ENCODE results near the gene NEK7. TPM values are rescaled to one million over a fixed set of nuclear protein-coding genes. Genes with fewer than 3 reads are reported as not detected.
"Not testable (repeated sequence)": the region's sequence is repeated elsewhere in the genome, so short reads cannot be mapped to it uniquely, and the experiment has no call there.

The NEK7 gene
- total RNA-seq, 1 experiment from 2014 or later: 51.1 TPM

GRCh38 chr1:198300451-198300850, 143.7 kb downstream of the NEK7 start:
- CTCF ChIA-PET: interaction anchor here (0.5 kb wide), 2 partner anchors 100 to 868 kb away, joined by 3 to 5 read pairs; no protein-coding TSS in a partner anchor
- BruUV-seq (replicated peaks): no TSS peak
- intact Hi-C loops (cut with micrococcal nuclease): no loop called here
- no peak overlapping the region for H3K27ac Mint-ChIP-seq (ENCODE audit: low read depth, unreplicated experiment)
- H3K4me3 Mint-ChIP-seq (ENCODE audit: unreplicated experiment): no peak overlapping the region
- H3K4me1 Mint-ChIP-seq (ENCODE audit: insufficient read depth, unreplicated experiment): no peaks in the 10 kb centered on the region
- POLR2A ChIA-PET: interaction anchor here (0.5 to 3.2 kb wide), 6 partner anchors 11 to 630 kb away, joined by 3 to 21 read pairs (median 4); no protein-coding TSS in a partner anchor
- TF ChIP-seq, protein P1, sequence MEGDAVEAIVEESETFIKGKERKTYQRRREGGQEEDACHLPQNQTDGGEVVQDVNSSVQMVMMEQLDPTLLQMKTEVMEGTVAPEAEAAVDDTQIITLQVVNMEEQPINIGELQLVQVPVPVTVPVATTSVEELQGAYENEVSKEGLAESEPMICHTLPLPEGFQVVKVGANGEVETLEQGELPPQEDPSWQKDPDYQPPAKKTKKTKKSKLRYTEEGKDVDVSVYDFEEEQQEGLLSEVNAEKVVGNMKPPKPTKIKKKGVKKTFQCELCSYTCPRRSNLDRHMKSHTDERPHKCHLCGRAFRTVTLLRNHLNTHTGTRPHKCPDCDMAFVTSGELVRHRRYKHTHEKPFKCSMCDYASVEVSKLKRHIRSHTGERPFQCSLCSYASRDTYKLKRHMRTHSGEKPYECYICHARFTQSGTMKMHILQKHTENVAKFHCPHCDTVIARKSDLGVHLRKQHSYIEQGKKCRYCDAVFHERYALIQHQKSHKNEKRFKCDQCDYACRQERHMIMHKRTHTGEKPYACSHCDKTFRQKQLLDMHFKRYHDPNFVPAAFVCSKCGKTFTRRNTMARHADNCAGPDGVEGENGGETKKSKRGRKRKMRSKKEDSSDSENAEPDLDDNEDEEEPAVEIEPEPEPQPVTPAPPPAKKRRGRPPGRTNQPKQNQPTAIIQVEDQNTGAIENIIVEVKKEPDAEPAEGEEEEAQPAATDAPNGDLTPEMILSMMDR (IDR thresholded peaks at IDR 0.05; ENCODE audit: unreplicated experiment): no peak
- no peaks in the 10 kb centered on the region for H3K27me3 Mint-ChIP-seq (ENCODE audit: insufficient read depth, unreplicated experiment)
- DNase-seq (ENCODE audit: unreplicated experiment): no peak
- peaks cover 7% of the 10 kb centered on the region for H3K36me3 Mint-ChIP-seq (ENCODE audit: insufficient read depth, unreplicated experiment)
- H3K9me3 Mint-ChIP-seq (ENCODE audit: unreplicated experiment): no peaks in the 10 kb centered on the region

GRCh38 chr1:198304431-198304830, 147.6 kb downstream of the NEK7 start:
- peaks cover 7% of the 10 kb centered on the region for H3K36me3 Mint-ChIP-seq (ENCODE audit: insufficient read depth, unreplicated experiment)
- ChIA-PET POLR2A (no interaction called here), CTCF (no interaction called here)
- intact Hi-C loops (cut with micrococcal nuclease): no loop called here
- no peak for DNase-seq (ENCODE audit: unreplicated experiment)
- no TSS peak for BruUV-seq (replicated peaks)
- TF ChIP-seq, protein P1 (IDR thresholded peaks at IDR 0.05; ENCODE audit: unreplicated experiment): no peak
- H3K27me3 Mint-ChIP-seq (ENCODE audit: insufficient read depth, unreplicated experiment): no peaks in the 10 kb centered on the region
- H3K4me1 Mint-ChIP-seq (ENCODE audit: insufficient read depth, unreplicated experiment): peaks cover 8% of the 10 kb centered on the region
- H3K27ac Mint-ChIP-seq (ENCODE audit: low read depth, unreplicated experiment): no peak overlapping the region
- no peaks in the 10 kb centered on the region for H3K9me3 Mint-ChIP-seq (ENCODE audit: unreplicated experiment)
- no peak overlapping the region for H3K4me3 Mint-ChIP-seq (ENCODE audit: unreplicated experiment)

DNA sequence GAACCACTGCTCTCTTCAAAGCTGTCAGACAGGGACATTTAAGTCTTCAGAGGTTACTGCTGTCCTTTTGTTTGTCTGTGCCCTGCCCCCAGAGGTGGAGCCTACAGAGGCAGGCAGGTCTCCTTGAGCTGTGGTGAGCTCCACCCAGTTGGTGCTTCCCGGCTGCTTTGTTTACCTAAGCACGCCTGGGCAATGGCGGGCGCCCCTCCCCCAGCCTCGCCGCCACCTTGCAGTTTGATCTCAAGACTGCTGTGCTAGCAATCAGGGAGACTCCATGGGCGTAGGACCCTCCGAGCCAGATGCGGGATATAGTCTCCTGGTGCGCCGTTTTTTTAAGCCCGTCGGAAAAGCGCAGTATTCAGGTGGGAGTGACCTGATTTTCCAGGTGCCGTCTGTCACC, 158.0 kb downstream of the NEK7 start:
- intact Hi-C loops (cut with micrococcal nuclease); H3K27ac Mint-ChIP-seq (ENCODE audit: low read depth, unreplicated experiment): not testable (repeated sequence)

DNA sequence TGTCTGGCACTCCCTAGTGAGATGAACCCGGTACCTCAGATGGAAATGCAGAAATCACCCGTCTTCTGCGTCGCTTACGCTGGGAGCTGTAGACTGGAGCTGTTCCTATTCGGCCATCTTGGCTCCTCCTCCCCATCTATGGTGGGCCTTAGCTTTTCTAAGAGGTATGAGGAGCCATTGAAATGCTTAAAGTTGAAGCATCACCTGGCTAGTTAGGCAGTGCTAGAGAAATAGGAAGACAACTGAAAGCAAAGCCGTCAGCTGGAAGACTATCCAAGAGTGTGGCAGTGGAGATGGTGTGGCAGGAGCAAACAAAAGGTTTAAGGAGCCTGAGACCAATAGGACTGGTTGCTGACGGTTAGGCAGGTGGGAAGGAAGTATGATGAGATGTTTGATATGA, 158.5 kb downstream of the NEK7 start:
- CTCF ChIA-PET: interaction anchor here (0.6 kb wide), 2 partner anchors 19 to 617 kb away, joined by 3 read pairs; no protein-coding TSS in a partner anchor
- BruUV-seq (replicated peaks); DNase-seq (ENCODE audit: unreplicated experiment); H3K27me3 Mint-ChIP-seq (ENCODE audit: insufficient read depth, unreplicated experiment); H3K4me3 Mint-ChIP-seq (ENCODE audit: unreplicated experiment); H3K27ac Mint-ChIP-seq (ENCODE audit: low read depth, unreplicated experiment); intact Hi-C loops (cut with micrococcal nuclease); H3K9me3 Mint-ChIP-seq (ENCODE audit: unreplicated experiment); H3K4me1 Mint-ChIP-seq (ENCODE audit: insufficient read depth, unreplicated experiment): not testable (repeated sequence)
- POLR2A ChIA-PET: interaction anchor here (0.6 to 1.7 kb wide), 2 partner anchors 8 to 10 kb away, joined by 3 read pairs; no protein-coding TSS in a partner anchor
- H3K36me3 Mint-ChIP-seq (ENCODE audit: insufficient read depth, unreplicated experiment): peaks cover 33% of the 10 kb centered on the region

More for the DNA sequence above, 158.0 kb downstream of the NEK7 start:
- H3K4me3 Mint-ChIP-seq (ENCODE audit: unreplicated experiment); H3K9me3 Mint-ChIP-seq (ENCODE audit: unreplicated experiment); BruUV-seq (replicated peaks); POLR2A ChIA-PET; H3K27me3 Mint-ChIP-seq (ENCODE audit: insufficient read depth, unreplicated experiment); H3K4me1 Mint-ChIP-seq (ENCODE audit: insufficient read depth, unreplicated experiment); DNase-seq (ENCODE audit: unreplicated experiment): not testable (repeated sequence)
- peaks cover 29% of the 10 kb centered on the region for H3K36me3 Mint-ChIP-seq (ENCODE audit: insufficient read depth, unreplicated experiment)
- CTCF ChIA-PET: interaction anchor here (0.6 kb wide), 2 partner anchors 19 to 618 kb away, joined by 3 read pairs; no protein-coding TSS in a partner anchor

DNA sequence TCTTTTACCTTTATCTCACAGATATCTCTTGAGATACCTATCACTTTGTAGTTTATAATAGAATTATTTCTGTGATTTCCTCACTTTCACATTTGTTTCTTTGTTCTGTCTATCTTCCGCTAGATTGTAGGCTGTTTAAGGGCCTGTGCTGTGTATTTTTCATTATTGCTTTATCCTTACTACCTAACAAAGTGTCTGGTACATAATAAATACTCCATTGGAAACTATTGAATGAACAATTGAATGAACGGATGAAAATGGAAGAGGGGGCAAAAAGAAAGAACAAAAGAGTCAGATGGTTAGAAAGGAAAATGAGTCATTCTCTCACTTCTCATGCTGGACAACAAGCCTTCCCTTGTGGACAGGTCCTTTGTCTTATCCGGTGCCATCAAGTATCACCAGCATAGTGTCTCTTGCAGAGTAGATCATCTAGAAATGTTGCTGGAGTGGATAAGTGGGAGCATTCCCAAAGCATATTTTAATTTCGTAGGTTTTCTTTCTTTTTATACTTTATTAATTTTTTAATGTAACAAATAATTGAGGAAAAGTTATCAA, 159.8 kb downstream of the NEK7 start:
- peaks cover 33% of the 10 kb centered on the region for H3K36me3 Mint-ChIP-seq (ENCODE audit: insufficient read depth, unreplicated experiment)
- H3K27ac Mint-ChIP-seq (ENCODE audit: low read depth, unreplicated experiment): no peak overlapping the region

More for the DNA sequence above, 159.8 kb downstream of the NEK7 start:
- CTCF ChIA-PET: no interaction called here
- Mint-ChIP-seq H3K27me3 (ENCODE audit: insufficient read depth, unreplicated experiment) (no peaks in the 10 kb centered on the region), H3K4me1 (ENCODE audit: insufficient read depth, unreplicated experiment) (no peaks in the 10 kb centered on the region), H3K4me3 (ENCODE audit: unreplicated experiment) (no peak overlapping the region), H3K9me3 (ENCODE audit: unreplicated experiment) (peaks cover 7% of the 10 kb centered on the region)
- no peak for DNase-seq (ENCODE audit: unreplicated experiment)
- BruUV-seq (replicated peaks): no TSS peak
- intact Hi-C loops (cut with micrococcal nuclease): no loop called here
- POLR2A ChIA-PET: interaction anchor here (1.7 kb wide), 1 partner anchor 11 kb away, joined by 3 read pairs; no protein-coding TSS in a partner anchor
- TF ChIP-seq, protein P1 (IDR thresholded peaks at IDR 0.05; ENCODE audit: unreplicated experiment): no peak

Data from MCF 10A (cell line).